OCI-LY1 (cell line): ENCODE results near the gene SNRNP200.

Source experiments
- H2AFZ ChIP-seq: fragments of 200-600 bp; sonication (generic), shearing (Covaris generic); 2 replicates; pipeline ENCODE4 v1.6.0; 2014; ENCODE audit warnings: antibody characterized with exemption, mild to moderate bottlenecking, low read length
- H3F3A ChIP-seq: fragments of 200-600 bp; sonication (generic), shearing (Covaris generic); 2 replicates; pipeline ENCODE4 v1.6.0; 2014; ENCODE audit warnings: mild to moderate bottlenecking, antibody characterized with exemption, low read length, moderate library complexity; ENCODE audit not compliant: insufficient read depth
- H3K27ac ChIP-seq: fragments of 200-600 bp; sonication (generic); 2 replicates; pipeline ENCODE4 v1.5.1; 2014; ENCODE audit warnings: low read length, mixed run types, mild to moderate bottlenecking, low read depth; ENCODE audit not compliant: poor library complexity, severe bottlenecking
- H3K27me3 ChIP-seq: fragments of 200-600 bp; sonication (generic); 2 replicates; pipeline ENCODE4 v1.6.0; 2014; ENCODE audit warnings: antibody characterized with exemption, mild to moderate bottlenecking, low read length, moderate library complexity; ENCODE audit not compliant: insufficient read depth
- H3K36me3 ChIP-seq: fragments of 200-600 bp; sonication (generic); 2 replicates; pipeline ENCODE4 v1.6.1; 2014; ENCODE audit warnings: mild to moderate bottlenecking, antibody characterized with exemption, low read length, moderate library complexity, mixed read lengths; ENCODE audit not compliant: insufficient read depth
- H3K4me1 ChIP-seq: fragments of 200-600 bp; sonication (generic); 2 replicates; pipeline ENCODE4 v1.5.1; 2014; ENCODE audit warnings: mild to moderate bottlenecking, low read length, moderate library complexity; ENCODE audit not compliant: insufficient read depth, severe bottlenecking
- H3K4me2 ChIP-seq: fragments of 200-600 bp; sonication (generic), shearing (Covaris generic); 2 replicates; pipeline ENCODE4 v1.6.1; 2014; ENCODE audit warnings: low read length
- H3K4me3 ChIP-seq: fragments of 200-600 bp; sonication (generic); 2 replicates; pipeline ENCODE4 v1.5.1; 2014; ENCODE audit warnings: low read length, low read depth, mild to moderate bottlenecking, mixed read lengths; ENCODE audit not compliant: poor library complexity, severe bottlenecking
- H3K79me2 ChIP-seq: fragments of 200-600 bp; shearing (Covaris generic); 2 replicates; pipeline ENCODE4 v1.6.1; 2016; ENCODE audit warnings: mixed run types, low read length, mixed read lengths; ENCODE audit not compliant: insufficient read depth
- H3K9ac ChIP-seq: fragments of 200-600 bp; sonication (generic), shearing (Covaris generic); 2 replicates; pipeline ENCODE4 v1.6.1; 2014; ENCODE audit warnings: mild to moderate bottlenecking, low read length, mixed read lengths
- H3K9me2 ChIP-seq: fragments of 200-600 bp; sonication (generic), shearing (Covaris generic); 2 replicates; pipeline ENCODE4 v1.6.1; 2014; ENCODE audit warnings: low read depth, mild to moderate bottlenecking, low read length, mixed read lengths
- H3K9me3 ChIP-seq: fragments of 200-600 bp; shearing (Covaris generic); 2 replicates; pipeline ENCODE4 v1.6.1; 2014; ENCODE audit warnings: low read length, mixed read lengths
- H4K20me1 ChIP-seq: fragments of 200-600 bp; sonication (generic), shearing (Covaris generic); 2 replicates; pipeline ENCODE4 v1.6.0; 2016; ENCODE audit warnings: mild to moderate bottlenecking, low read length; ENCODE audit not compliant: insufficient read depth
- EZH2 ChIP-seq: fragments of 200-600 bp; sonication (generic), shearing (Covaris generic); IDR thresholded peaks from 2 replicates; pipeline ENCODE4 v1.8.0; 2017; ENCODE audit warnings: borderline replicate concordance, mixed run types, mild to moderate bottlenecking, antibody characterized with exemption, low read length, moderate library complexity, mixed read lengths
- TF ChIP-seq, protein P1 (sequence below): fragments of 200-600 bp; sonication (generic), shearing (Covaris generic); IDR thresholded peaks from 2 replicates; pipeline ENCODE4 v1.5.1; 2017; ENCODE audit warnings: mild to moderate bottlenecking, antibody characterized with exemption, low read length, moderate library complexity, mixed read lengths

SNRNP200 gene

DNA sequence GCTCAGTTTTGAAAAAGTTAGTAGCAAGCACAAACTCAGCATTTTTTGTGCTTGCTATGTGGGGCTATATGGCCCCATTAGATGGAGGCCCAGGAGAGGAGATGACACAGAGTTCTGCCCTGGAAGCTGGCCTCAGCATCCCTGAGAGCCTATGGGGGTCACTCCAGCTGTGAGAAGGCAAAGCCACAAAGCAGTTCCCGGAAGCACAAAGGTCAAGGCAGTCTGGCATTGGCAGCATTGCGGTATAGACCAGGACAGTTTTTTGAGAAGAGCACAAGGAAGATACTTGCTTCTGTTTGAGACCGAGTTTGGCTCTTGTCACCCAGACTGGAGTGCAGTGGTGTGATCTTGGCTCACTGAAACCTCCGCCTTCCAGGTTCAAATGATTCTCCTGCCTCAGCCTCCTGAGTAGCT lies 12.2 kb upstream of the SNRNP200 start:
- H3K9me2 ChIP-seq: no peaks in the 10 kb centered on the region
- H3K4me2 ChIP-seq: no peak overlapping the region
- no peaks in the 10 kb centered on the region for H3K9me3 ChIP-seq
- H3K36me3 ChIP-seq: no peaks in the 10 kb centered on the region
- peaks cover 36% of the 10 kb centered on the region for H3K4me1 ChIP-seq
- no peaks in the 10 kb centered on the region for H3K79me2 ChIP-seq
- no peaks in the 10 kb centered on the region for H4K20me1 ChIP-seq
- no peak overlapping the region for H3K4me3 ChIP-seq
- H3K9ac ChIP-seq: no peak overlapping the region
- no peak overlapping the region for H2AFZ ChIP-seq
- TF ChIP-seq, protein P1, sequence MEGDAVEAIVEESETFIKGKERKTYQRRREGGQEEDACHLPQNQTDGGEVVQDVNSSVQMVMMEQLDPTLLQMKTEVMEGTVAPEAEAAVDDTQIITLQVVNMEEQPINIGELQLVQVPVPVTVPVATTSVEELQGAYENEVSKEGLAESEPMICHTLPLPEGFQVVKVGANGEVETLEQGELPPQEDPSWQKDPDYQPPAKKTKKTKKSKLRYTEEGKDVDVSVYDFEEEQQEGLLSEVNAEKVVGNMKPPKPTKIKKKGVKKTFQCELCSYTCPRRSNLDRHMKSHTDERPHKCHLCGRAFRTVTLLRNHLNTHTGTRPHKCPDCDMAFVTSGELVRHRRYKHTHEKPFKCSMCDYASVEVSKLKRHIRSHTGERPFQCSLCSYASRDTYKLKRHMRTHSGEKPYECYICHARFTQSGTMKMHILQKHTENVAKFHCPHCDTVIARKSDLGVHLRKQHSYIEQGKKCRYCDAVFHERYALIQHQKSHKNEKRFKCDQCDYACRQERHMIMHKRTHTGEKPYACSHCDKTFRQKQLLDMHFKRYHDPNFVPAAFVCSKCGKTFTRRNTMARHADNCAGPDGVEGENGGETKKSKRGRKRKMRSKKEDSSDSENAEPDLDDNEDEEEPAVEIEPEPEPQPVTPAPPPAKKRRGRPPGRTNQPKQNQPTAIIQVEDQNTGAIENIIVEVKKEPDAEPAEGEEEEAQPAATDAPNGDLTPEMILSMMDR: no peak
- TF ChIP-seq EZH2: no peak
- H3K27me3 ChIP-seq: no peaks in the 10 kb centered on the region
- H3F3A ChIP-seq: no peaks in the 10 kb centered on the region
- no peak overlapping the region for H3K27ac ChIP-seq

DNA sequence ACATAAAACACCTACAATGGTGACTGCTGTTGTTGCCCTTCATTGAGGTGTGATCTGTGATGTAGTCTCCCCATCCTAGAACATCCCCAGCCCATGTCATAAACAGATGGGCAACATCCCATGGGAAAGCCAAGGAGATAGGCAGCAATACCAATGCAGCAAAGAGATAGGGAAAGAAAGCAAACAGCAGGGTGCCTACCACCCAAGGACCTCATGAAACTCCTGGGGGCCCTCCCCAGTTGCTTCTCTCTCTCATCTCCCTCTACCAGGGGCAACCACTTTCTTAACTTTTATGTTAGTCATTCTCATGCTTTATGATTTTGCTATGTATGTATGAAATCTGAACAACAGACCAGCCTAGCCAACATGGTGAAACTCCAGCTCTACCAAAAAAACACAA lies 11.7 kb upstream of the SNRNP200 start:
- no peak overlapping the region for H2AFZ ChIP-seq
- no peaks in the 10 kb centered on the region for H3F3A ChIP-seq
- no peaks in the 10 kb centered on the region for H3K36me3 ChIP-seq
- H3K9ac ChIP-seq: no peak overlapping the region
- no peaks in the 10 kb centered on the region for H3K79me2 ChIP-seq
- TF ChIP-seq, protein P1: no peak
- no peak for TF ChIP-seq EZH2
- peaks cover 30% of the 10 kb centered on the region for H3K4me1 ChIP-seq
- H4K20me1 ChIP-seq: no peaks in the 10 kb centered on the region
- no peak overlapping the region for H3K4me2 ChIP-seq
- H3K9me3 ChIP-seq: no peaks in the 10 kb centered on the region
- no peak overlapping the region for H3K27ac ChIP-seq
- H3K4me3 ChIP-seq: no peak overlapping the region
- no peaks in the 10 kb centered on the region for H3K27me3 ChIP-seq
- no peaks in the 10 kb centered on the region for H3K9me2 ChIP-seq

DNA sequence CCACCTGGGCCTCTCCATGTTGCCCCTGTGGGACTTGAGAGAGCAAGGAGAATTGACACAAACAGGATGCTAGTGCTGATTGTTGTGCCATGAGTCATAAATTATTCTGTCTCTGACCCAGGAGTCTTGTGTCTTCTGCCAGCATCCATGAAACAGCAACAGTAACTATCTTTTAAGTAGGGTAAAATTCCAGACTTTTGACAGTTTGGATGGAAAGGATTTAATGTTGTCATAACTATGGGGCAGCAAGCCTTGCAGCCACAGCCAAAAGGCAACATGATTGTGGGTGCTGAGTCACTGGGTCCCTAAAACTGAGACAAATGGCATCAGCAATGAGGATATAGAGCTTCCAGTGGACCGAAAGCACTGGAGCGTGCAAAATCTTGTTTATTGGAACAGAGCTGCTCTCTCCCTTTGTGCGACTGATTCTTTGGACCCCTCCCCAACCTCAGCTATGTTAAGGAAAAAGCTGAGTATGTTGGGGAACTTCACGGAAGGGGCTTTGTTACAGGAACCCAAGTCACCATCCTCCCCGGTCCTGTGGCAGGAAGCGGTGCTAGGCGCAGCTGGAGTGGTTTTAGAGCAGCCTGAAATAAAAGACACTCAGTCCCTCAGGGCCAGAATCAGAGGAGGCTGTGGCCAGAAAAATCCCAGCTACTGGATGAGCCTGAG lies 10.2 kb upstream of the SNRNP200 start:
- H3K4me2 ChIP-seq: no peak overlapping the region
- no peak overlapping the region for H2AFZ ChIP-seq
- peaks cover 25% of the 10 kb centered on the region for H3K4me1 ChIP-seq
- no peaks in the 10 kb centered on the region for H3K9me2 ChIP-seq
- H3K27ac ChIP-seq: peak overlapping the region; percentile 14
- no peaks in the 10 kb centered on the region for H3K36me3 ChIP-seq
- TF ChIP-seq EZH2: no peak
- TF ChIP-seq, protein P1: no peak
- no peaks in the 10 kb centered on the region for H4K20me1 ChIP-seq
- H3K4me3 ChIP-seq: no peak overlapping the region
- H3K27me3 ChIP-seq: no peaks in the 10 kb centered on the region
- H3F3A ChIP-seq: no peaks in the 10 kb centered on the region
- no peaks in the 10 kb centered on the region for H3K79me2 ChIP-seq
- H3K9ac ChIP-seq: no peak overlapping the region
- H3K9me3 ChIP-seq: no peaks in the 10 kb centered on the region
